ENCODE data around the gene STX1B. TPM values are rescaled to one million over a fixed set of nuclear protein-coding genes. Genes with fewer than 3 reads are reported as not detected.
A peak's percentile ranks its signal among the peaks of the same experiment; 100 is the strongest.

Gene STX1B
- total and polyA plus RNA-seq, 3 experiments from 2014 or later: 0.03 to 0.79 (median 0.40) TPM

DNA sequence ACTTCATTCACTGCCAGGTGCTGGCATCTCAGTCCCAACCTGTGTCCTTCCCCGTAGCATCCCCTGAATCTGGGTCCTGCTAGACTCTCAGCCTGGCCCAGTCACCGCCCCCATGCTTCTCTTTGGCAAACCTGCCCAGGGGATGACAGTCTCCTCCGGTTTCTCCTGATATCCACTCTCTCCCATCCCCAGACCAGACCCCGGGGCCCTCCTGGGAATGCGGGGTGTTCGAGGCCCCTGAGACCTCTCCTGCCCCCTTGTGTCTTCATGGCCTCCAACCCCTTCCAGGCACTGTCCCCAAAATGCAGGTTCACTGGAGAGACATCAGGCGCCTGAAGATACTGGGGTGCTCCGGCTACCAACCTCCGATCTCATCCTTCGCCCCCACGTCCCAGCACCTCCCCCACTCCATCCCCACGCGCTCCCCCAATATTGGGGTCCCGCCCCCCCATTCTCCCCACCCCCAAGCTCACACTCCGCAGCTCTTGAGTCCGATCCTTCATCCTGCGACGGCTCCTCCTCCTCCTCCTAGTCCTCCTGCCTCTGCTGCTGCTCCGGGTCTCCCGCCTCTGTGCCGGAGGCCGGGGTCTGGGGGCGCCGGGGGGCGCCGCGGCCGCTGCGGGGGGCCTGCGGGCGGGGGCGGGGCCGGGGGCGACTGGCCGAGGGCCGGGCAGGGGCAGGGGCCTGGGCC is 399 bp downstream of the STX1B start:
- H3K27me3 Mint-ChIP-seq: peaks cover 30 to 35% of the 10 kb centered on the region in 2 donors
- Histone ChIP-seq H3K27ac (ENCODE audit: low read depth, low read length) (no peak overlapping the region), H3K4me3 (ENCODE audit: low read length) (no peak overlapping the region), H3K4me1 (ENCODE audit: insufficient read depth, low read length) (peaks cover 6% of the 10 kb centered on the region), H3K36me3 (ENCODE audit: insufficient read depth, low read length) (no peaks in the 10 kb centered on the region), H3K27me3 (ENCODE audit: insufficient read depth, low read length, poor library complexity, severe bottlenecking) (peaks cover 9% of the 10 kb centered on the region), H3K9me3 (ENCODE audit: low read length) (no peaks in the 10 kb centered on the region)
- H3K27ac Mint-ChIP-seq: peak overlapping the region in 4 of 8 donors; percentile 12 to 87 (median 52)
- H3K36me3 Mint-ChIP-seq: no peaks in the 10 kb centered on the region
- CTCF ChIA-PET: no interaction called here
- H3K4me1 Mint-ChIP-seq: peaks cover 10 to 20% (median 14%) of the 10 kb centered on the region in 3 donors
- no peak for DNase-seq
- H3K9me3 Mint-ChIP-seq: no peaks in the 10 kb centered on the region
- POLR2A ChIA-PET: no interaction called here
- peak overlapping the region; percentile 53 to 84 (median 66) for H3K4me3 Mint-ChIP-seq

GRCh38 chr16:31009120-31009519 is 1.3 kb downstream of the STX1B start:
- CTCF ChIA-PET: interaction anchor here (0.9 kb wide), 1 partner anchor 65 kb away, joined by 4 read pairs; the partner anchor contains the start of genes ZNF646 and ZNF668
- peaks cover 9% of the 10 kb centered on the region for H3K27me3 ChIP-seq (ENCODE audit: insufficient read depth, low read length, poor library complexity, severe bottlenecking)
- no peak overlapping the region for H3K4me3 ChIP-seq (ENCODE audit: low read length)
- H3K27me3 Mint-ChIP-seq: peaks cover 30% of the 10 kb centered on the region in 2 donors
- H3K36me3 ChIP-seq (ENCODE audit: insufficient read depth, low read length): no peaks in the 10 kb centered on the region
- no peak for DNase-seq
- peaks cover 10 to 20% (median 14%) of the 10 kb centered on the region in 3 donors for H3K4me1 Mint-ChIP-seq
- no peaks in the 10 kb centered on the region for H3K36me3 Mint-ChIP-seq
- H3K9me3 Mint-ChIP-seq: no peaks in the 10 kb centered on the region
- H3K27ac ChIP-seq (ENCODE audit: low read depth, low read length): no peak overlapping the region
- peaks cover 6% of the 10 kb centered on the region for H3K4me1 ChIP-seq (ENCODE audit: insufficient read depth, low read length)
- no peak overlapping the region for H3K4me3 Mint-ChIP-seq
- H3K9me3 ChIP-seq (ENCODE audit: low read length): no peaks in the 10 kb centered on the region
- H3K27ac Mint-ChIP-seq: peak overlapping the region in 2 of 8 donors; percentile 14 to 47
- POLR2A ChIA-PET: no interaction called here

GRCh38 chr16:31008551-31008950 is 1.9 kb downstream of the STX1B start:
- Histone ChIP-seq H3K9me3 (ENCODE audit: low read length) (no peaks in the 10 kb centered on the region), H3K27ac (ENCODE audit: low read depth, low read length) (no peak overlapping the region), H3K36me3 (ENCODE audit: insufficient read depth, low read length) (no peaks in the 10 kb centered on the region), H3K27me3 (ENCODE audit: insufficient read depth, low read length, poor library complexity, severe bottlenecking) (peaks cover 9% of the 10 kb centered on the region), H3K4me3 (ENCODE audit: low read length) (no peak overlapping the region), H3K4me1 (ENCODE audit: insufficient read depth, low read length) (peaks cover 6% of the 10 kb centered on the region)
- no peaks in the 10 kb centered on the region for H3K36me3 Mint-ChIP-seq
- H3K27me3 Mint-ChIP-seq: peaks cover 26 to 30% of the 10 kb centered on the region in 2 donors
- H3K4me1 Mint-ChIP-seq: peaks cover 10 to 20% (median 14%) of the 10 kb centered on the region in 3 donors
- ChIA-PET CTCF (interaction anchor here (0.9 kb wide), 1 partner anchor 65 kb away, joined by 4 read pairs; the partner anchor contains the start of genes ZNF646 and ZNF668), POLR2A (no interaction called here)
- DNase-seq: no peak
- H3K9me3 Mint-ChIP-seq: no peaks in the 10 kb centered on the region
- no peak overlapping the region for H3K4me3 Mint-ChIP-seq
- H3K27ac Mint-ChIP-seq: no peak overlapping the region

DNA sequence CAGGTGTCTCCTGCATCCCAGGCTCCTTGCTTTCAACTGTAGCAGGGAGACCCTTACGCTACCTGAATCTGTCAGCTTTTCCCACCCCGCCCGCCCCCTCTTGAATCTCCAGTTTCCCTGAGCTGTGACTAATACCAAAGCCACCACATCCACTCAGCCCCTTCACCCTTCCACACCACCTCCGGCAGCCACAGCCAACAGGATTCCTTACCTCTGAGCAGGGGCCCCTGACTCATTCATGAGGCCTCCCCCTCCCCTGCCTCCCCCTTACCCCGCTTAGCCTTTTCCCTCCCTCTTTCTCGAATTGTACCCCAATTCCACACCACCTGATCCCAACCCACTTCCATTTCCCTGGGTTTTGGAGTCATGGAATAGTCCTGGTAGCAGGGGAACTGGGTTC is 2.3 kb downstream of the STX1B start:
- H3K4me3 ChIP-seq (ENCODE audit: low read length): no peak overlapping the region
- no peaks in the 10 kb centered on the region for H3K36me3 ChIP-seq (ENCODE audit: insufficient read depth, low read length)
- DNase-seq: no peak
- H3K4me1 ChIP-seq (ENCODE audit: insufficient read depth, low read length): peaks cover 6% of the 10 kb centered on the region
- ChIA-PET POLR2A (no interaction called here), CTCF (interaction anchor here (0.9 kb wide), 1 partner anchor 66 kb away, joined by 4 read pairs; the partner anchor contains the start of genes ZNF646 and ZNF668)
- peaks cover 9% of the 10 kb centered on the region for H3K27me3 ChIP-seq (ENCODE audit: insufficient read depth, low read length, poor library complexity, severe bottlenecking)
- Mint-ChIP-seq H3K27me3 (peaks cover 23 to 27% of the 10 kb centered on the region in 2 donors), H3K27ac (no peak overlapping the region), H3K4me1 (peaks cover 10 to 20% (median 14%) of the 10 kb centered on the region in 3 donors), H3K36me3 (no peaks in the 10 kb centered on the region), H3K9me3 (no peaks in the 10 kb centered on the region), H3K4me3 (no peak overlapping the region)
- no peaks in the 10 kb centered on the region for H3K9me3 ChIP-seq (ENCODE audit: low read length)
- H3K27ac ChIP-seq (ENCODE audit: low read depth, low read length): no peak overlapping the region

DNA sequence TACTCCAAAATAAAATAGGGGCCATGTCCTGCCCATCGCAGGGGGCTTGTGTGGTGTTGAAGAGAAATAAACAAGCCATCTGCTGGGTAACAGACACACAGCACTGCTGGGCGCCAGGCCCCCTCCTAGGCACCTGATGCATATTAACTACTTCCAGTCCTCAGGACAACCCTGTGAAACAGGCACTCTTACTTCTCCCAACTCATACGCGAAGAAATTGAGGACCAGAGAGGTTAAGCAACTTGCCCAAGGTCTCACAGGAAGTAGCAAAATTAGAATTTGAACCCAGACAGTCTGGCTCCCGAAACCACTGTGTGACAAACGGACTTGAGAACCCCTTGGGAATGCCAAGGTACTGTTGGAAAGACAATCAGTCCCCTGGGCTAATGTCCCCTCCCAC is 2.8 kb downstream of the STX1B start:
- Histone ChIP-seq H3K4me1 (ENCODE audit: insufficient read depth, low read length) (peaks cover 6% of the 10 kb centered on the region), H3K4me3 (ENCODE audit: low read length) (no peak overlapping the region), H3K27ac (ENCODE audit: low read depth, low read length) (no peak overlapping the region), H3K9me3 (ENCODE audit: low read length) (no peaks in the 10 kb centered on the region), H3K36me3 (ENCODE audit: insufficient read depth, low read length) (no peaks in the 10 kb centered on the region), H3K27me3 (ENCODE audit: insufficient read depth, low read length, poor library complexity, severe bottlenecking) (peaks cover 9% of the 10 kb centered on the region)
- CTCF ChIA-PET: no interaction called here
- H3K27me3 Mint-ChIP-seq: peaks cover 23% of the 10 kb centered on the region in 2 donors
- POLR2A ChIA-PET: no interaction called here
- no peaks in the 10 kb centered on the region for H3K9me3 Mint-ChIP-seq
- H3K36me3 Mint-ChIP-seq: no peaks in the 10 kb centered on the region
- H3K4me1 Mint-ChIP-seq: peaks cover 10 to 20% (median 14%) of the 10 kb centered on the region in 3 donors
- no peak for DNase-seq
- no peak overlapping the region for H3K4me3 Mint-ChIP-seq
- H3K27ac Mint-ChIP-seq: peak overlapping the region in 1 of 8 donors; percentile 17

- peaks cover 7 to 14% (median 14%) of the 10 kb centered on the region in 3 donors for H3K4me1 Mint-ChIP-seq
- H3K27ac Mint-ChIP-seq: peak overlapping the region in 1 of 8 donors; percentile 54
- Histone ChIP-seq H3K9me3 (ENCODE audit: low read length) (no peaks in the 10 kb centered on the region), H3K27me3 (ENCODE audit: insufficient read depth, low read length, poor library complexity, severe bottlenecking) (peaks cover 8% of the 10 kb centered on the region), H3K4me3 (ENCODE audit: low read length) (no peak overlapping the region), H3K36me3 (ENCODE audit: insufficient read depth, low read length) (no peaks in the 10 kb centered on the region), H3K27ac (ENCODE audit: low read depth, low read length) (no peak overlapping the region), H3K4me1 (ENCODE audit: insufficient read depth, low read length) (peaks cover 6% of the 10 kb centered on the region)
- POLR2A ChIA-PET: no interaction called here
- CTCF ChIA-PET: no interaction called here
- DNase-seq: no peak
- H3K9me3 Mint-ChIP-seq: peaks cover 0 to 2% (median 0%) of the 10 kb centered on the region in 5 donors
- H3K4me3 Mint-ChIP-seq: no peak overlapping the region
- H3K27me3 Mint-ChIP-seq: peaks cover 14 to 15% of the 10 kb centered on the region in 2 donors
- no peaks in the 10 kb centered on the region for H3K36me3 Mint-ChIP-seq
These were observed 3.8 kb downstream of the STX1B start for GRCh38 chr16:31006589-31006988.

- ChIA-PET POLR2A (no interaction called here), CTCF (no interaction called here)
- Histone ChIP-seq H3K27ac (ENCODE audit: low read depth, low read length) (no peak overlapping the region), H3K27me3 (ENCODE audit: insufficient read depth, low read length, poor library complexity, severe bottlenecking) (peaks cover 3% of the 10 kb centered on the region), H3K4me1 (ENCODE audit: insufficient read depth, low read length) (peaks cover 4% of the 10 kb centered on the region), H3K9me3 (ENCODE audit: low read length) (no peaks in the 10 kb centered on the region), H3K4me3 (ENCODE audit: low read length) (no peak overlapping the region), H3K36me3 (ENCODE audit: insufficient read depth, low read length) (no peaks in the 10 kb centered on the region)
- no peak overlapping the region for H3K27ac Mint-ChIP-seq
- peaks cover 4 to 9% (median 8%) of the 10 kb centered on the region in 3 donors for H3K4me1 Mint-ChIP-seq
- H3K4me3 Mint-ChIP-seq: no peak overlapping the region
- H3K36me3 Mint-ChIP-seq: no peaks in the 10 kb centered on the region
- peaks cover 0 to 2% (median 0%) of the 10 kb centered on the region in 5 donors for H3K9me3 Mint-ChIP-seq
- DNase-seq: no peak
- H3K27me3 Mint-ChIP-seq: peaks cover 9 to 10% of the 10 kb centered on the region in 2 donors
These were observed 4.4 kb downstream of the STX1B start for GRCh38 chr16:31006086-31006385.

- Mint-ChIP-seq H3K4me3 (no peak overlapping the region), H3K4me1 (peaks cover 4 to 5% (median 5%) of the 10 kb centered on the region in 3 donors), H3K36me3 (no peaks in the 10 kb centered on the region), H3K27me3 (peaks cover 5 to 7% of the 10 kb centered on the region in 2 donors), H3K27ac (peak overlapping the region in 2 of 8 donors; percentile 6 to 66), H3K9me3 (peaks cover 0 to 2% (median 0%) of the 10 kb centered on the region in 5 donors)
- ChIA-PET POLR2A (no interaction called here), CTCF (no interaction called here)
- DNase-seq: no peak
- Histone ChIP-seq H3K27ac (ENCODE audit: low read depth, low read length) (no peak overlapping the region), H3K4me1 (ENCODE audit: insufficient read depth, low read length) (no peaks in the 10 kb centered on the region), H3K36me3 (ENCODE audit: insufficient read depth, low read length) (no peaks in the 10 kb centered on the region), H3K27me3 (ENCODE audit: insufficient read depth, low read length, poor library complexity, severe bottlenecking) (no peaks in the 10 kb centered on the region), H3K9me3 (ENCODE audit: low read length) (no peaks in the 10 kb centered on the region), H3K4me3 (ENCODE audit: low read length) (no peak overlapping the region)
These were observed 4.9 kb downstream of the STX1B start for GRCh38 chr16:31005350-31006085.

Measured in CD8-positive, alpha-beta memory T cell (primary cell).